SHP77 treated with DMSO at 0.1 percent for 48 hours (cell line): ENCODE results near the gene SLC26A5.
"Not testable (repeated sequence)": the region's sequence is repeated elsewhere in the genome, so short reads cannot be mapped to it uniquely, and the experiment has no call there.

Experiments
- DNase-seq: peaks from one replicate; lab custom pipeline; 2025; lab: John Stamatoyannopoulos, UW

The SLC26A5 gene

DNA sequence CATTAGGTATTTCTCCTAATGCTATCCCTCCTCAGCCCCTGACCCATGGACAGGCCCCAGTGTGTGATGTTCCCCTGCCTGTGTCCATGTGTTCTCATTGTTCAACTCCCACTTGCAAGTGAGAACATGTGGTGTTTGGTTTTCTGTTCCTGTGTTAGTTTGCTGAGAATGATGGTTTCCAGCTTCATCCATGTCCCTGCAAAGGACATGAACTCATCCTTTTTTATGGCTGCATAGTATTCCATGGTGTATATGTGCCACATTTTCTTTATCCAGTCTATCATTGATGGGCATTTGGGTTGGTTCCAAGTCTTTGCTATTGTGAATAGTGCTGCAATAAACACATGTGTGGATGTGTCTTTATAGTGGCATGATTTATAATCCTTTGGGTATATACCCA is 46.3 kb downstream of the SLC26A5 start:
- not testable (repeated sequence) for DNase-seq

DNA sequence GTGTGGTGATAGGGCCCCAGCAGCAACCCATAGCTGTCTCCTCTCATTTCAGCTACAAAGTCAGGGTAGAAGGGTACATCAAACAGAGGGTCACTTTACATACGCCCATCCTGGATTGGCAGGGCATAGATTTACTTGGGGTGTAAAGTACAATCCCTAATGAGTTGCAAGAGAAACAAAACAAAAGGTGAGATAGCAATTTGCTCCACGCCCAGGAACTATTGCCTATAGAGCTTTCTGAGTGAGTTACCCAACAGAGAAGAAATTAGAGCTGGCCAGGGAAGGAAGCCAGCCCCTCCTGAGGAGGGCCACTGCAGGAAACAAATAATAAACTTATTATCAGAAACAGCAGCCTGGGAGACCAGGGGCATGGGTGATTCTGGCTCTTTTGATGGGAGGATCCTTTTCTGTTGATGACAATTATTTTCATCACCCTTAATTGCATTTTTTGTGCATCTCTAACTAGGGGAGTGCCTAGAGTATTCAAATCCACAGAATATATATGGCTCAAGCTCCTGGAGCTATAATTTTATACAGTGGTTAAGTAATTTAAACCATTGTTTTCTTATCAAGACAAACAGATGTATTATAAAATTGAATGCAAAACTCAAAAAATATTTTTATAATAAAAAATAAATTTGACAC is 47.4 kb downstream of the SLC26A5 start:
- no peak for DNase-seq

DNA sequence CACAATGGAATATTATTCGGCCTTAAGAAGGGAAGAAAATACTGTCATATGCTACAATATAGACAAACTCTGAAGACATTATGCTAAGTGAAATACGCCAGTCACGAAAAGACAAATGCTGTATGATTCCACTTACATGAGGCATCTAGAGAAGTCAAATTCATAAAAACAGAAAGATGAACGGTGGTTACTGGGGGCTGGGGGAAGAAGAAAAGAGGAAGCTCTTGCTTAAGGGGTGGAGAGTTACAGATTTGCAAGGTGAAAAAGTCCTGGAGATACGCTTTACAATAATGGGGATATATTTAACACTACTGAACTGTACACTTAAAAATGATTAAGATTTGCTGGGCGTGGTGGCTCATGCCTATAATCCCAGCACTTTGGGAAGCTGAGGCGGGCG is 49.5 kb downstream of the SLC26A5 start:
- no peak for DNase-seq

- no peak for DNase-seq
Measured at GRCh38 chr7:103395071-103395470, 50.9 kb downstream of the SLC26A5 start.

DNA sequence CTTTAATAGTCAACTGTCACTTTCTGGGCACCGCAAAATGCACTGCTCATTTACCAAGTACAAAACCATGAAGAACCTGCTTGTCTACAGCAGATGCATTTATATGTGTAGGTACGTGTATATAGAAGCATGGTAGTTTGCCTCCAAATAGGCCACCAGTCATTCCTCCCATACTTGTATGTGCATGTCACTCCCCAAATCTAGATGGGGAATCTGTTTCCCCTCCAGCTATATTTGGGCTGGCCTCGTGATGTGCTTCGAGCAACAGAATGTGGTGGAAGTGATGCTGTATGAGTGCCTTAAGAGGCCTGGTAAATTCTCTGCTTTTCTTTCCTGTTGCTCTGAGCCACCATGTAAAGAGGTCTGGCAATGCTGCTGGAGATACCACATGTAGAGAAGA is 51.4 kb downstream of the SLC26A5 start:
- DNase-seq: no peak

GRCh38 chr7:103391976-103392375 is 54.0 kb downstream of the SLC26A5 start:
- DNase-seq: no peak

GRCh38 chr7:103391150-103391549 is 54.9 kb downstream of the SLC26A5 start:
- DNase-seq: no peak

- no peak for DNase-seq
Measured at GRCh38 chr7:103389263-103389662, 56.7 kb downstream of the SLC26A5 start.

DNA sequence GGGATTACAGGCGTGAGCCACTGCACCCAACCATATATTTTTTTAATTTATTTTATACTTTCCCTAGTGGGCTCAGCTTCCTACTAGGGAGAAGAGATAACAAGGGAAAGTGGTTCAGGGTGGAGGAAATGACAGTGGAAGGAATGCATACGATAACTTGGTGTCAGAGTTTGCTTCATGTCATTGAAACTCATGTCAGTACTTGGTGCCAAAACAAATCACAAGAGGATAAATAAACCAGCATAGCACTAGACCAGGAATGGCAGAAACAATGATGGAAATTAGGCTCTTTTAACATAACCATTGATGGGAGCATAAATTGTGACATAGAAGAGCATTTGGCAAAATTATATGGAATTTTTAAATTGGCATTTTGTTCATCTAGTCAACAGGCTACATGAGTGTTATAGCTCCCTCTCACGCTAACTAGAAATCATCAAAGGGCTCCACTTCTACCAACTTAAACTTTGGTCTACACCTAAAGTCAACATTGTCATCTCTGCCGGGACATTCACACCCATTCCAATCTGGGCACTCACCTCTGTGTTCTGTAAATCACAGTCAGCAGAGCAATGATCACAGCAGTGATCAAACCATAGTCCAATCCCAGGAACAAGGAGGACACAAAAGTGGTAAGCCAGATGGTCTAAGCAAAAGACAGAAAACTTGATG is 57.4 kb downstream of the SLC26A5 start:
- no peak for DNase-seq

- no peak for DNase-seq
Measured at GRCh38 chr7:103387242-103387641, 58.8 kb downstream of the SLC26A5 start.

DNA sequence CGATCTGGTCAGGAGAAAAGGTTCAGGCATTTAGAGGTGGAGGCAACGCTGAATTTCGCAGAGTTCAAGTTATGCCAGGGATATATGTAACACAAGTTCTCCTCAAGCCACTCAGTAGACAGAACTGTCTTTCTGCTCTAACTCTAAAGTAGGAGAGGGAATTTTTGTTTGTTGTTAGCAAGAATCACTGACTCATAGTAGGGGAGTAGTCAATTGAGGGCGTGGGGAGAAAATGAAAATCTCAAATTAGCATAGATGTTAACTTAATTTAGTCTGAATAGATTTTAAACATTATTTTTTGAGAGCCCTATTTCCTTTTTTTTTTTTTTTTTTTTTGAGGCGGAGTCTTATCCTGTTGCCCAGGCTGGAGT is 64.0 kb downstream of the SLC26A5 start:
- no peak for DNase-seq

DNA sequence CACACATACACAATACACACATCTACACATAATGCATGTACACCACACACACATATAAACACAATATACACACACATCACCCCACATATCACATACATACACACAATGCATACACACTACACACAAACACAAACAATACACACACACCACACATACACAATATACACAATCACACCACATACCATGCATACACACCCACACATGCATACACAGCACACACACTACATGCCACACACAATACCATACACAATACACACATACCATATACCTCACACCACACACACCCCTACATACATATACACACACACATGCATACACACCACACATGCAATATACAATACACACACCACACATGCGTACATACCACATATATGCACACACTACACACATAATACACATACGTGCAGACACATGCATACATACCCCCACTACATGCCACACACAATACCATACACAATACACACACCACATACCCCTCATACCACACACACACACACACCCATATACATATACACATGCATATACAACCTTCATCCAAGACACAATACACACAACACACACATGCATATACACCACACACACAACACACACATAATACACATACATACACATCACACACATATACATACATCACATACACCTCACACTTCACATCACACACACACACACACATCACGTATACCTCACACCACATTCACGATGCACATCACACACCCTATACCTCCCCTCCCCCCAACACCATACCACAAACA is 64.6 kb downstream of the SLC26A5 start:
- no peak for DNase-seq

DNA sequence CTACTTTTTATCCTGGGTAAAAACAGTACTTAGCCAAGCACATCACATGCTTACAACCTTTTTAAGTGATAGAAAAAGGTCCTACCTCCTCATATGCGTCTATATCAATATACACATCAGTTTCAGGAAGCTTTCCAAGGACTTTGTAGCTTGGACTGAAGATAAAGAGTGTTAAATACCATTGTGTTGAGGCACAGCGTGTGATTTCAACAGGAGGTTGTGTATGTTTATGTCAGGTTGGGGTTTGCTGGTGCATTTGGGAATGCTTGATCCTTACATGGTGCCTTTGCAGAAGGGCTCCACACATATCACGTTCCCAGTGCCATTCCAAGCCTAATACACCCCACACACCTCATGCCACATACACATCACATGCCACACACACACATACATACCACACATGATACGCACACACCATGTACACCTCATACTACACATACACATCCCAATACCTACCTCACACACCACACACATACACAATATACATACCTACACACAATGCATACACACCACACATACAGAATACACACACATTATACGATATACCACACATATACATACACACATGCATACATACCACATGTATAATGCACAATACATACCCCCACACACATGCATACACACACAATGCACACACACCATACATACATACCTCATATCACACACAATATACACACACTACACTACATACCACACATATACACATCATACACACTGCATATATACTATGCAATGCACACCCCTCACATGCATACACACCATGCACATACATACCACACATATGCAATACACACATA is 65.4 kb downstream of the SLC26A5 start:
- DNase-seq: no peak

DNA sequence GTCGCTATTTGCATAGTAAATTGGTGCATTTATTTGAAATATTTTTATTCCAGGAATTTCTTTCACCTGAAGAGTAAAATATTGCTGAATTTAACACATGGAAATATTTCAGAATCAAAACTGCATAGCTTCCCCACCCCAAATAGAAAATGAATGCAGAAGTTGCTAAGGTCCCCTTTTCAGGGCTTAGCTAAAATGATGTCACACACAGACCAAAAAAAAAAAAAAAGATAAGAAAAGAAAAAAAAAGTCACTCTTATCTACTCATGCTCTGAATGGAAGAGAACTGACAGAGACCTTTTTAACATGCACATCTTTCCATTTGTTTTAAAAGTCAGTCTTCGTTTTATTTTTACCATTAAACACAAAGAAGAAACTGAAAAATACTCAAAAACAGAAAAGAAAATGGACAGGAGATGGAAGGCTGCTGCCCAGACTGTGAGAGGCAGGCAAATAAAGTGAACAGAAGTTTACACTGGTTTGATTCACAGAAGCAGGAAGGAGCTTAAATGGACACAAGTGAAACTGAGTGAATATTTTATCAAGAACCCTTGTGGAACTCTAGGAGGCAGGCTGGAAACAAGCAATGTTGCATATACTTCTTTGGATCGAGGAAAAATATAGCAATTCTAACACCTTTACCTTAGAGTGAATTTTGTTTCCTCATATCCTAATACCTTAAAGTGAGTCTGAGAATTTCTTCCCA is 66.6 kb downstream of the SLC26A5 start:
- DNase-seq: no peak

DNA sequence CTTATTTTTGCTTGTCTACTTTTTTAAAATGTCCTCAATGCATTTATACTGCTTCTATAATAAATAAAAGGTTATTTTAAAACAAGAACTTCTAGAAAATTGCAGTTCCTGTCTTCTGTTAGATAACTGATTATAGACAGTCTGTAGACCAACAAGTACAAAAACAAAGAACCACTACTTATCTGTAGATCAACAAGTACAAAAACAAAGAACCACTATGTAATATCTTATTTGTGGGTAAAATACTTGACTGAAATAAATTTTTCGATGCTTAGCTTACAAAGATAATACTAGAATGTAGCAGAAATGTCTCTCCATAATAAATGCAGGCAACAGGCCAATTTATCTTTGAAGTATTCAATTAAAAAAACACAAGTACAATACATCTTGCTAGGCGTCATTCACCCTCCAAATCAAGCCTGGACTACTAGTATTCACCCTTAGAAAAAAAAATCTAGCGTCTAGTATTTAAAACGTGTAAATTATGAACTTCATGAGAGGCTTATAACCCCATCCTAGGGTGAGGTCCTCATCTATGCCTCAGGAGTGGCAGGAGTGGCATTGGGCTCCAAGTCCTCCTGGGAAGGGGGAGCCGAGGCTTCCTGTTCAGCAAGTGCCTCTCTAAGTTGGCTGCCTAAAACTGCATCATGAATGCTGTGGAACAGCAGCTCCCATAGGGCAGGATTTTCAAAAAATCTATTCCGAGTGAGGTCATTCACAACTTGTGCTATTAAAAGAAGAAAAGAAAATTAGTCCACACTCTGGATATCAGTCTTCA is 72.0 kb downstream of the SLC26A5 start:
- DNase-seq: no peak

DNA sequence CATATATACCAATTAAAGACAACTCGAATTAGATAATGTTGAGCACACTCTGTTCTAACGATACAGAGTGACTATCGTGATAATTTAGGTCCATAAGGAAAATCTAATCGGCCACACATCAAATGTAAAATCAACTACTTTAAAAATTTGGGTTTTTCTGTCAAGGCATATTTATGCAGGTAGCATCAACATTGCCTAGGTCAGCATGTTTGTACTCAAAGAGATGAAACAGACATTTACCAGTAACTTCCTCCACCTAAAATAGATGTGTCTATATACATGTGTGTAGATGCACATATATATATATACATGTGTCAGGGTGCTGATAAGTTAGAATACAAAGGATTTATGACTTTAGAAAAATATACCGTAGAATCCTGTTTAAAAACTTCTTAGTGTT is 76.6 kb downstream of the SLC26A5 start:
- no peak for DNase-seq

- DNase-seq: no peak
Measured at GRCh38 chr7:103349805-103350204, 96.2 kb downstream of the SLC26A5 start.

- DNase-seq: no peak
Measured at GRCh38 chr7:103348959-103349358, 97.0 kb downstream of the SLC26A5 start.

GRCh38 chr7:103348452-103348851 is 97.6 kb downstream of the SLC26A5 start:
- DNase-seq: no peak

- DNase-seq: peak; percentile 84
Measured at GRCh38 chr7:103347507-103348267, 98.3 kb downstream of the SLC26A5 start, which contains the start of gene PSMC2. Gene PSMC2, plus strand, starts transcription at chr7:103347643. Its CDS starts 69 bp downstream, at chr7:103347712.
